ENCODE results near the gene ZNF618.

The ZNF618 gene

GRCh38 chr9:114088571-114089170 is 212.6 kb downstream of the ZNF618 start:
- DNase-seq: no peak

GRCh38 chr9:114089206-114089840 is 213.2 kb downstream of the ZNF618 start:
- DNase-seq: no peak

- DNase-seq: no peak
Measured at GRCh38 chr9:114090798-114091197, 214.7 kb downstream of the ZNF618 start.

GRCh38 chr9:114091711-114092110 is 215.6 kb downstream of the ZNF618 start:
- no peak for DNase-seq

- no peak for DNase-seq
Measured at GRCh38 chr9:114092336-114092735, 216.2 kb downstream of the ZNF618 start.

- DNase-seq: no peak
Measured at GRCh38 chr9:114093031-114093471, 216.9 kb downstream of the ZNF618 start.

GRCh38 chr9:114093761-114094505 is 217.8 kb downstream of the ZNF618 start:
- DNase-seq: no peak

GRCh38 chr9:114094971-114095370 is 218.9 kb downstream of the ZNF618 start:
- DNase-seq: no peak

GRCh38 chr9:114096041-114096511 is 220.0 kb downstream of the ZNF618 start:
- no peak for DNase-seq

- no peak for DNase-seq
Measured at GRCh38 chr9:114096866-114097612, 220.9 kb downstream of the ZNF618 start.

GRCh38 chr9:114097613-114098020 is 221.5 kb downstream of the ZNF618 start:
- no peak for DNase-seq

- no peak for DNase-seq
Measured at GRCh38 chr9:114098021-114098935, 222.2 kb downstream of the ZNF618 start.

- DNase-seq: no peak
Measured at GRCh38 chr9:114098936-114099668, 223.0 kb downstream of the ZNF618 start, which contains the start of gene KIF12. TSS of gene KIF12 (minus strand) at chr9:114099292. CDS start at chr9:114099276, 16 bp downstream.

GRCh38 chr9:114099669-114100270 is 223.7 kb downstream of the ZNF618 start:
- no peak for DNase-seq

- DNase-seq: no peak
Measured at GRCh38 chr9:114100536-114100935, 224.4 kb downstream of the ZNF618 start.

GRCh38 chr9:114102484-114102883 is 226.4 kb downstream of the ZNF618 start:
- DNase-seq: no peak

GRCh38 chr9:114105236-114105635 is 229.1 kb downstream of the ZNF618 start:
- DNase-seq: no peak
